Measurements from ENCODE around the gene CSN3.

Gene CSN3

DNA sequence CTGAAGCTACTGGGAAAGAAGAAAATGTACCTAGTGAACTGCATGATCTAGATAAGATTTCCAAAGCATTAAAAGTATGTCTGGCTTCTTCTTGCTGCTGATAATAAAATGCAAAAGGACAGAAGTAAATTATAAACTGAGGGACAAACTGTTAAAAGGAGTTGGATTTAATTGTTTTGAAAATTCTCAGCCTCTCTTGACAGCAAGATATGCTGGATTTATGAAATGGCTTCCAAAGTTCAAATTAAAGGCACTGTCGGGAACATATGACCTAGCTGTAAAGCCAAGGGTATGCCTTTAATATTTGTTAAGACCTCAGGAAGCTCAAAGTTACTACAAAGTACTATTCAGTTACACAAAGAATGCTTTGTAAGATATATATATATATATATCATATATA is 46.3 kb downstream of the CSN3 start:
- H3K9me2 ChIP-seq (replicated peaks; ENCODE audit: insufficient read depth, low read length): no peaks in the 10 kb centered on the region
- H2AFZ ChIP-seq (ENCODE audit: low read depth, low read length, severe bottlenecking): no peak overlapping the region
- H3K27ac ChIP-seq (ENCODE audit: low read depth, low read length): no peak overlapping the region
- no peak for TF ChIP-seq EZH2phosphoT487 (conservative IDR thresholded peaks at IDR 0.05; ENCODE audit: low read length)
- TF ChIP-seq, protein P1, sequence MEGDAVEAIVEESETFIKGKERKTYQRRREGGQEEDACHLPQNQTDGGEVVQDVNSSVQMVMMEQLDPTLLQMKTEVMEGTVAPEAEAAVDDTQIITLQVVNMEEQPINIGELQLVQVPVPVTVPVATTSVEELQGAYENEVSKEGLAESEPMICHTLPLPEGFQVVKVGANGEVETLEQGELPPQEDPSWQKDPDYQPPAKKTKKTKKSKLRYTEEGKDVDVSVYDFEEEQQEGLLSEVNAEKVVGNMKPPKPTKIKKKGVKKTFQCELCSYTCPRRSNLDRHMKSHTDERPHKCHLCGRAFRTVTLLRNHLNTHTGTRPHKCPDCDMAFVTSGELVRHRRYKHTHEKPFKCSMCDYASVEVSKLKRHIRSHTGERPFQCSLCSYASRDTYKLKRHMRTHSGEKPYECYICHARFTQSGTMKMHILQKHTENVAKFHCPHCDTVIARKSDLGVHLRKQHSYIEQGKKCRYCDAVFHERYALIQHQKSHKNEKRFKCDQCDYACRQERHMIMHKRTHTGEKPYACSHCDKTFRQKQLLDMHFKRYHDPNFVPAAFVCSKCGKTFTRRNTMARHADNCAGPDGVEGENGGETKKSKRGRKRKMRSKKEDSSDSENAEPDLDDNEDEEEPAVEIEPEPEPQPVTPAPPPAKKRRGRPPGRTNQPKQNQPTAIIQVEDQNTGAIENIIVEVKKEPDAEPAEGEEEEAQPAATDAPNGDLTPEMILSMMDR (IDR thresholded peaks at IDR 0.05; ENCODE audit: insufficient read depth, low read length, poor library complexity, severe bottlenecking): no peak
- H4K20me1 ChIP-seq (ENCODE audit: low read depth, low read length): no peaks in the 10 kb centered on the region
- H3K36me3 ChIP-seq (ENCODE audit: low read length): no peaks in the 10 kb centered on the region
- H3K9me3 ChIP-seq (ENCODE audit: insufficient read depth, low read length): no peaks in the 10 kb centered on the region
- no peaks in the 10 kb centered on the region for H3K79me2 ChIP-seq (ENCODE audit: insufficient read depth, low read length)
- no peaks in the 10 kb centered on the region for H3K27me3 ChIP-seq (ENCODE audit: low read length)
- H3K4me2 ChIP-seq (ENCODE audit: low read depth, low read length, poor library complexity, severe bottlenecking): no peak overlapping the region
- no peaks in the 10 kb centered on the region for H3F3A ChIP-seq (ENCODE audit: insufficient read depth)
- no peak overlapping the region for H3K9ac ChIP-seq (ENCODE audit: low read length)
- H3K4me3 ChIP-seq (ENCODE audit: insufficient read depth, low read length, poor library complexity, severe bottlenecking): no peak overlapping the region

DNA sequence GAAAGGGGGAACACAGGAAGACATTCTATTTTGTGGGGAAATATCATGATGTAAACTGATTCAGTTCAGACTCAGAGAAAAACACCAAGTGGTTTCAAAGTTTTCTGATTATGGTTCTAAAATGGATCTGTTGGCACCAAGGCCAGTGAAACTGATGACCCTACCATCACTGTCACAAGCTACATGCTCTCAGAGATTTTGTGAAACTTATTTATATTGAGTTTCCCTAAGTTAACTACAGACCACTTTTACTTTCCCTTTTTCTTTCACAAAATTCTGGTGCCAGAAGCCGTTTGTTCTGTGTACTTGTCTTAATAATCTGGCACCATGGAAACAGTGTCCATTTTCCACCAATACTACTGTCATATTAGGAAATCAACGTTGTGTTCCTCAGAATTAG is 48.9 kb downstream of the CSN3 start:
- H3F3A ChIP-seq (ENCODE audit: insufficient read depth): no peaks in the 10 kb centered on the region
- H4K20me1 ChIP-seq (ENCODE audit: low read depth, low read length): no peaks in the 10 kb centered on the region
- H3K9me2 ChIP-seq (replicated peaks; ENCODE audit: insufficient read depth, low read length): no peaks in the 10 kb centered on the region
- no peaks in the 10 kb centered on the region for H3K79me2 ChIP-seq (ENCODE audit: insufficient read depth, low read length)
- no peak overlapping the region for H2AFZ ChIP-seq (ENCODE audit: low read depth, low read length, severe bottlenecking)
- no peaks in the 10 kb centered on the region for H3K9me3 ChIP-seq (ENCODE audit: insufficient read depth, low read length)
- no peak overlapping the region for H3K27ac ChIP-seq (ENCODE audit: low read depth, low read length)
- H3K4me3 ChIP-seq (ENCODE audit: insufficient read depth, low read length, poor library complexity, severe bottlenecking): no peak overlapping the region
- H3K4me2 ChIP-seq (ENCODE audit: low read depth, low read length, poor library complexity, severe bottlenecking): no peak overlapping the region
- TF ChIP-seq, protein P1 (IDR thresholded peaks at IDR 0.05; ENCODE audit: insufficient read depth, low read length, poor library complexity, severe bottlenecking): no peak
- TF ChIP-seq EZH2phosphoT487 (conservative IDR thresholded peaks at IDR 0.05; ENCODE audit: low read length): no peak
- no peaks in the 10 kb centered on the region for H3K27me3 ChIP-seq (ENCODE audit: low read length)
- H3K9ac ChIP-seq (ENCODE audit: low read length): no peak overlapping the region
- H3K36me3 ChIP-seq (ENCODE audit: low read length): no peaks in the 10 kb centered on the region

DNA sequence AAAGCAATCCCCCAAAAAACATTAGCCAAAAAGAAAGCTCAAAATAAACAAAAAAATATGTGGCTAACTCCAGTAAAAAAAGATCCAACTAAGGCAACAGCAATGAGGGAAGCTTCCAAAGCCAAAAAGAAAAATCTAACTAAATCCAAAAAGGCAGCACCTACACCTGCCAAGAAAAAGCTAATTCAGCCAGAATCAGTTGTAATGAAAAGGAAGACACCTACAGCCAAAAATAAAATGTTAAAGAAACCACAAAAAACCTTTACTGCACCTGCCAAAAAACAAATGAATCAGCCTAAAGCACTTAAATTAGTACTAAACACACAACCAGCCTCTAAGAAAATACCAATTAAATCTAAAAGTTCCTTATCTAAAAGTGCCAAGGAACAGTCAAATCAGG is 55.2 kb downstream of the CSN3 start:
- Histone ChIP-seq H3K9ac (ENCODE audit: low read length) (no peak overlapping the region), H3K9me2 (replicated peaks; ENCODE audit: insufficient read depth, low read length) (no peaks in the 10 kb centered on the region), H4K20me1 (ENCODE audit: low read depth, low read length) (no peaks in the 10 kb centered on the region), H3K4me3 (ENCODE audit: insufficient read depth, low read length, poor library complexity, severe bottlenecking) (no peak overlapping the region), H3K27me3 (ENCODE audit: low read length) (no peaks in the 10 kb centered on the region), H3K79me2 (ENCODE audit: insufficient read depth, low read length) (no peaks in the 10 kb centered on the region), H3K36me3 (ENCODE audit: low read length) (no peaks in the 10 kb centered on the region), H2AFZ (ENCODE audit: low read depth, low read length, severe bottlenecking) (no peak overlapping the region), H3K4me2 (ENCODE audit: low read depth, low read length, poor library complexity, severe bottlenecking) (peak overlapping the region; percentile 13), H3K27ac (ENCODE audit: low read depth, low read length) (no peak overlapping the region), H3F3A (ENCODE audit: insufficient read depth) (no peaks in the 10 kb centered on the region), H3K9me3 (ENCODE audit: insufficient read depth, low read length) (no peaks in the 10 kb centered on the region)
- TF ChIP-seq, protein P1 (IDR thresholded peaks at IDR 0.05; ENCODE audit: insufficient read depth, low read length, poor library complexity, severe bottlenecking): no peak
- TF ChIP-seq EZH2phosphoT487 (conservative IDR thresholded peaks at IDR 0.05; ENCODE audit: low read length): no peak

Measured in SU-DHL-6 (cell line).